Calu3 (cell line): Measurements from ENCODE around the gene MCMBP. TPM values are rescaled to one million over a fixed set of nuclear protein-coding genes. Genes with fewer than 3 reads are reported as not detected.

Experiments
- BruUV-seq: library from RNA; stranded (reverse); fragments of 400-500 nt; replicated peaks from 2 replicates; lab custom pipeline; 2021; lab: Mats Ljungman, UMichigan
- CTCF ChIA-PET: fragments of 300-600 bp; sonication (Branson Sonifier 250); formaldehyde crosslinking; loops from one replicate; lab custom pipeline; 2022; ENCODE audit warnings: antibody characterized with exemption; lab: Charles Lee
- DNase-seq: peaks from one replicate; pipeline ENCODE4 v3.0.0; 2022
- H3K27ac Mint-ChIP-seq: one replicate; pipeline ENCODE4 v1.8.0; 2022; ENCODE audit warnings: mixed read lengths; ENCODE audit not compliant: unreplicated experiment
- H3K27me3 Mint-ChIP-seq: one replicate; pipeline ENCODE4 v1.8.0; 2022; ENCODE audit warnings: mixed read lengths; ENCODE audit not compliant: unreplicated experiment
- H3K36me3 Mint-ChIP-seq: one replicate; pipeline ENCODE4 v1.8.0; 2022; ENCODE audit warnings: mild to moderate bottlenecking, moderate library complexity, mixed read lengths; ENCODE audit not compliant: insufficient read depth, unreplicated experiment
- H3K4me1 Mint-ChIP-seq: one replicate; pipeline ENCODE4 v1.8.0; 2022; ENCODE audit warnings: mild to moderate bottlenecking, low read depth, mixed read lengths; ENCODE audit not compliant: unreplicated experiment
- H3K4me3 Mint-ChIP-seq: one replicate; pipeline ENCODE4 v1.8.0; 2022; ENCODE audit warnings: mild to moderate bottlenecking, low read depth, moderate library complexity, mixed read lengths; ENCODE audit not compliant: unreplicated experiment
- H3K9me3 Mint-ChIP-seq: one replicate; pipeline ENCODE4 v1.8.0; 2022; ENCODE audit warnings: low read depth, mixed read lengths; ENCODE audit not compliant: unreplicated experiment
- CTCF ChIP-seq: fragments of 200-600 bp; IDR thresholded peaks from one replicate; pipeline ENCODE4 v1.8.0; 2022; ENCODE audit warnings: antibody characterized with exemption; ENCODE audit not compliant: unreplicated experiment
- intact Hi-C: fragments of 100-400 bp; cut with micrococcal nuclease; formaldehyde crosslinking; loops from one replicate; pipeline ENCODE4 v1.10.0; 2022; ENCODE audit not compliant: unreplicated experiment
- total RNA-seq: library from RNA; stranded (reverse); gene quantifications from 2 replicates; pipeline ENCODE4 v1.2.3, GENCODE V29; 2022

Gene MCMBP
- total RNA-seq, 1 experiment from 2014 or later, result 40.3 TPM

- Mint-ChIP-seq H3K4me3 (no peak overlapping the region), H3K27ac (no peak overlapping the region), H3K4me1 (no peaks in the 10 kb centered on the region), H3K27me3 (no peaks in the 10 kb centered on the region), H3K36me3 (no peaks in the 10 kb centered on the region), H3K9me3 (no peaks in the 10 kb centered on the region)
- no TSS peak for BruUV-seq
- CTCF ChIA-PET, result no interaction called here
- DNase-seq, result no peak
- no peak for TF ChIP-seq CTCF
- intact Hi-C loops, result no loop called here
Measured at GRCh38 chr10:119815671-119816070, 57.0 kb downstream of the MCMBP start.

- BruUV-seq, result no TSS peak
- Mint-ChIP-seq H3K27me3 (no peaks in the 10 kb centered on the region), H3K4me1 (no peaks in the 10 kb centered on the region), H3K27ac (no peak overlapping the region), H3K36me3 (no peaks in the 10 kb centered on the region), H3K9me3 (no peaks in the 10 kb centered on the region), H3K4me3 (no peak overlapping the region)
- no peak for TF ChIP-seq CTCF
- intact Hi-C loops, result no loop called here
- no peak for DNase-seq
- CTCF ChIA-PET, result no interaction called here
Measured at GRCh38 chr10:119812684-119813083, 60.0 kb downstream of the MCMBP start.

- no peaks in the 10 kb centered on the region for H3K4me1 Mint-ChIP-seq
- no peak overlapping the region for H3K27ac Mint-ChIP-seq
- H3K27me3 Mint-ChIP-seq, result no peaks in the 10 kb centered on the region
- no peak for TF ChIP-seq CTCF
- DNase-seq, result no peak
- intact Hi-C loops, result no loop called here
- no peak overlapping the region for H3K4me3 Mint-ChIP-seq
- BruUV-seq, result no TSS peak
- H3K9me3 Mint-ChIP-seq, result no peaks in the 10 kb centered on the region
- no peaks in the 10 kb centered on the region for H3K36me3 Mint-ChIP-seq
- CTCF ChIA-PET, result interaction anchor here (0.6 kb wide), 1 partner anchor 217 kb away, joined by 7 read pairs; no protein-coding TSS in a partner anchor
Measured at GRCh38 chr10:119811122-119811521, 61.5 kb downstream of the MCMBP start.

- Mint-ChIP-seq H3K4me3 (no peak overlapping the region), H3K36me3 (no peaks in the 10 kb centered on the region), H3K27me3 (no peaks in the 10 kb centered on the region), H3K4me1 (no peaks in the 10 kb centered on the region), H3K9me3 (no peaks in the 10 kb centered on the region), H3K27ac (no peak overlapping the region)
- DNase-seq, result no peak
- TF ChIP-seq CTCF, result no peak
- BruUV-seq, result no TSS peak
- CTCF ChIA-PET, result interaction anchor here (1.0 kb wide), 1 partner anchor 10 kb away, joined by 4 read pairs; no protein-coding TSS in a partner anchor
- intact Hi-C loops, result no loop called here
Measured at GRCh38 chr10:119807960-119808697, 64.5 kb downstream of the MCMBP start.
